ENCODE data around the gene BBX. TPM values are rescaled to one million over a fixed set of nuclear protein-coding genes. Genes with fewer than 3 reads are reported as not detected.

BBX gene
- 156 TPM for total RNA-seq (ENCODE audit: insufficient read depth, low replicate concordance)

DNA sequence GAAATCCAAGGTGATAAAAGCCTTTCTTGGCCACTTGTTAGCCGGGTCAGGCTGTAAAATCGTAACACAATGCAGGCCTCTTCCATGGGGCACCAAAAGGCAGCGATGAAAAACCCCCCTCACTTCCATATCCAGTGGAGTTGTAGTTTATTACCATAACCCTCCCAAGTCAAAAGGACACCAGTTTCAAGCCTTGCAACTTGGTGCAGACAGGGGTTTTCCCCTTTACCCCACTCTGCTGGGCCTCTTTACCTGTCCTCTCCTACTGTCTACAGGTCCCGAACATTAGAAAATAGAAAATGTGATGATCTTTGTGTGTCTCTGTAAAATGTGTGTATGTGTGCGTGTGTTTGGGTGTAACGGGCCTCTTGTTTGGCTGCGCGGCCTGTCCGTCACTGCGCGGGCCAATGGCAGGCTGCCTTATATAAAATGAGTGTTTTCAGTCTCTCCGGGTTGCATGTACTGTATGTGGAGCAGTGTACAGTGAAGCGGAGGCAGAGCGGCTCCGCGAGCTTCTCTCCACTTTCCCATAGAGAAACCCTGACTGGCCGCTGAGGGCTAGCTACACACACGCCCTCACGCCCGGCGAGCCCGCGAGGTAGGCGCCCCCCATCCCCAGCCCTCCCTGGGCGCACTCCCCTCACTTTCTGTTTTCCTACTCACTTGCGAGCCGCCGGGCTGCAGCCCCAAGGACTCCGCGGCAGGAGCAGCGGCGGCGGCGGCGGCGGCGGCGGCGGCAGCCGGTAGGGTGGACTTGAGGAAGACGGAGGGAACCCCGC lies at the start of gene BBX:
TSS of gene BBX (plus strand) at position 453 of the 779 bp plus-strand sequence. CDS start 187,499 bp downstream, outside the sequence.
- DNase-seq (ENCODE audit: low spot score) = peak; percentile 97

DNA sequence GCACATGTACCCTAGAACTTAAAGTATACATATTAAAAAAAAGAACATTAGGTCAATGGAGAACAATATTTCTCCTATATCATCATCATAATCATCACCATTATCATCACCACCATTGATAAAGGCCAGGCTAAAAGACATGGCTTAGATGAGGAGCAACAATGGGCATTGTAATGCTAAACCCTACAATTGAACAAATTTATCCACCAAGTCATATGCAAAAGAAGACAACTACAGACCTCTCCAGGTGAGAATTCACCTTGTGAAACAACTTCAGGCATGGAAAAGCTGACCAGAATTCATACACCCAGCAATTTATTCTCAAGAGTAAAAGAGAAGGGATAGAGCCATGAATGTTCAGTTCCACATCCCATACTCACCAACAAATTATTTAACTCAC lies 46.3 kb upstream of the BBX start:
- DNase-seq (ENCODE audit: low spot score) = no peak

DNA sequence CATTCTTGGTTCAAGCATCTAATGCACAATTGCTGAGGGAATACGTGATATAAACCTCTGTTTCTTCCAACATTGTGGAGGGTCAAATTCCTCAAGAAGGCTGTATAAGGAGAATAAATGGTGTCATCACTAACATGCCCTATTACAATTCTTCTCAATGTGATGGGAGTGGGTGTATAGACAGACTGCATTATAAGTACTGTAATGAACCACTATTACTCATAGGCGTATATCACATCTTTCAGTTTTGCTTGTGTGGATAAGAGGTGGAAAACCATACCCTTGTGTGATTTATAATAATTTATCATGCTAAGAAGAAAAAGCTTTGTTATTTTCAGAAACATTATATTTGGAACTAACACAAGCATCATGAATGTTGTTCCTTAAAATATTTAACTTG lies 35.3 kb upstream of the BBX start:
- no peak for DNase-seq (ENCODE audit: low spot score)

DNA sequence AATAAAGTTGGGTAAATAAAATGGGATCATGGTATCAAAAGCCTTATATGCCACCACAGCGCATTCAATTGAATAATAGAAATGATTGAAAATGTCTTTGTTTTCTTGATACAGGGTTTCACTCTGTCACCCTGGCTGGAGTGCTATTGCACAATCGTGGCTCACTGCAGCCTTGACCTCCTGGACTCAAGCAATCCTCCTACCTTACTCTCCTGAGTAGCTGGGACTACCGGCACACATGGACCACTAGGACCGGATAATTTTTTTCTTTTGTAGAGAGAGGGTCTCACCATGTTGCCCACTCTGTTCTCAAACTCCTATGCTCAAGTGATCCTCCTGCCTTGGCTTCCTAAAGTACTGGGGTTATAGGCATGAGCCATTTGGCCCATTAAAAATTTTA lies 33.8 kb upstream of the BBX start:
- no peak for DNase-seq (ENCODE audit: low spot score)

DNA sequence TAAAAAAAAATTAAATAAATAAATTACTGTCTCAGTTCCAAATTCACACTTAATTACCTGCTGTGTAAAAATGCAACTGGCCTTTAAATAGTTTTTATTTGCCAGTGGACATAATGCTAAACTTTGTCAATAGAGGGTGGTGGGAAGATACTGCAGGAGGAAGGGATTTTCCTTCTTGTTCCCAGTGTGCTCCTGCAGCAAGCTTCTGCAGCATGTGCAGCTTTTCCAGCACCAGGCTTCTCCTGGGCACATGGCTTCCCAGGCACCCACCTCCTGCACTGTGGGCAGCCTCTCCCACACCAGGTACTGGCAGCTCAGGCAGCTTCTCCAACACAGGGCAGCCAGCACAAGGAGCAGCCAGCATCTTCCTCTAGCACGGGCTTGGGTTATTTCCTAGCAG lies 29.6 kb upstream of the BBX start:
- DNase-seq (ENCODE audit: low spot score) = no peak

DNA sequence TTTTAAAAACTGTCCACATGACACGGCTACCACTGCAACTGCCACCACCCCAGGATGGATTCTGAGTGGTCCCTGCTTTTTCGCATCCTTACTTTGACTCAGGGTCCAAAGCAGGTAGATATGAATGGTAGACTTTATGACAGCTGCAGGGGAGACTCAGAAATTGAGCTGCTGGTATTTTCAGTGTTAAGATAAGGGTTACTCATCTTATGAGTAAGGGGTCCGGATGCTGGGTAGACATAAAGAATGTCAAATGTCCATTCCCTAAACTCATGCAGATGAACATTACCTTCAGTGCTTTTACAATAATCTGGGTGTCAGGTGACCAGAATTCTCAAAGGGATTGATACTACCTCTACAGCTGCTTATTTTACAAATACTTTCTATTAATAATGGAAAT lies 25.9 kb upstream of the BBX start:
- DNase-seq (ENCODE audit: low spot score) = no peak

DNA sequence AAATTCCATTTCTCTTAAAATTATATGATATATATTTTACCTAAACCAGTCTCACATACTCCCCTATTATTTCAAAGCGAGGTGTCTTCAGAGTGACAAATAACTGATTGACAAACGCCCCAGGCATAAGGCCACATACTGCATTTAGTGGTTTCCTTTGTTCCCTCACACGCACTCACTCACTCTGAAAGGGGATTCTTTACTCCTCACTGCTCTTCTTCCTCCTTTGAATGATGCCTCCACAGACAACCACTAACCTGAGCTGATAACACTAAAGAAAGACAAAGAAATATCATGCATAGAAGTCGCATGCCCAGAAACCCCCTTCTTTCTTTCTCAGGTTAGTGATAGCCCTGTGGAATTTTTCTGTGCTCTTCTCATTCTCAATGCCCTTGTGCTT lies 24.1 kb upstream of the BBX start:
- no peak for DNase-seq (ENCODE audit: low spot score)

DNA sequence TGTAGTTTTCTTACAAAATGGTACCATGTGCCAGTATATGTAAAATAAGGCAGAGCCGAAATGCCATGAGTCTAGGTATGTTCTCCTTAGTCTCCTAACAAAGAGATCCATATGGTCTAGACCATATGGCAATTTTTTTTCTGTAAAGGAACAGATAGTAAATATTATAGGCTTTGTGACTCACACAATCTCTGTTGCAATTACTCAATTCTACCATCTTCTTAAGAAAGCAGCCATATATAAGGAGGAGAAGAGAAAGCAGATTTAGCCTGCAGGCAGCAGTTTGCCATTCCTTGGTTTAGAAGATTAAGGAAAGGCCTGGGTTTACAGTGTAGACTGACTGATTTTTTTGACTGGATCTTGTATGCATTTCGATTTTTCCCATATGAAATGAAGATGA lies 16.3 kb upstream of the BBX start:
- no peak for DNase-seq (ENCODE audit: low spot score)

DNA sequence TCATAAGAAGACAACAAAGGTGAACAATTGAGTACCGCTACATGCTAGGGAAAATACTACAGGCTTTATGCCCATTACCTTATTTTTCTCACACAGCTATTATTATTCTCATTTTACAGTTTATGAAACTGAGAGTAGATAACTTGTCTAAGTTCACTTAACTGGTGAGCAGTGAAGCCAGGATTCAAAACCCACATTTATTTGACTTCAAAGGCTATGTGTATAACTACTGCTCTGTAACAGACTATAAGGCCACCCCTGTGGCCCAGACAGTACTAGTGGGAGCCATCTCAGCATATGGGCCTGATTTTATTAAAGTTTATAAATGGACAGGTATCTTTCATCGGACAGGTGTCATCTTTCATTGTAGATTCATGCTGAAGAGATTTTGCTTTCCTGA lies 14.4 kb upstream of the BBX start:
- DNase-seq (ENCODE audit: low spot score) = no peak

DNA sequence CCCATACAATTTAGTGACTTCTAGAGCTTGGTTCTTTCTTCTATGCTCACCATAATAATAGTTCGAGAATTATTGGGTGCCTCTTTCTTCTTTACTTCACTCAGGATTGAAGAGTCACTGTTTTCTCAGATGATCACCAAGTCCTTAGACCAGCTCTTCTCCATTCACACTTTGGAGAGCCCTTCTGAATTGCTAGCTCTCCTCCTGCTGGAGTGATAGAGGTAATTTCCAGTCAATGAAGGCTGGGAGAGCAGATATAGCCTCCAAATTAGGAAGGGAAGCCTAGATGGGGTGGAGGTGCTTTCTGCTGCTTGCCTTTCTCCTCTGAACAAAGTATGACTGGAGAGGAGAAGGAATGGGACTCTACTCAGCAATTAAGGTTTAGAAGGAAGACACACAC lies 10.7 kb upstream of the BBX start:
- DNase-seq (ENCODE audit: low spot score) = no peak

DNA sequence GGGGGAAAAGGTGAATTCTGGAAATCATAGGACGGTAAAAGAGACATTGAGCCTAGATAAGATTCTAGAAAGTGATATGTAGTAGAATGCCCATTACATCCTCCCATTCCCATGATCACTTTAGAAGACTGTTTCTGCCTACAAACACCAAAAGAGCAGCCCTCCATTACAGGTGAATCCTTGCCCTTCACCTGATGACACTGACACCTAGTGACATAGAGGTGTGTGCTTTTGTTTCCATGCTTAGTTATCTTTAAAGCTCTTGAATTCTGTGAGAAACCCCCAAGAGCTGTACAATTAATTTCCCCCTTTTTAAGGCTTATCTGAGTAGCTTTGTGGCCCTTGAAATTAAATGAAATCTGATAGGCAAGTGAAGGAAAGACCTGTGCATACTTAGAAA lies 8.3 kb upstream of the BBX start:
- DNase-seq (ENCODE audit: low spot score) = no peak

DNA sequence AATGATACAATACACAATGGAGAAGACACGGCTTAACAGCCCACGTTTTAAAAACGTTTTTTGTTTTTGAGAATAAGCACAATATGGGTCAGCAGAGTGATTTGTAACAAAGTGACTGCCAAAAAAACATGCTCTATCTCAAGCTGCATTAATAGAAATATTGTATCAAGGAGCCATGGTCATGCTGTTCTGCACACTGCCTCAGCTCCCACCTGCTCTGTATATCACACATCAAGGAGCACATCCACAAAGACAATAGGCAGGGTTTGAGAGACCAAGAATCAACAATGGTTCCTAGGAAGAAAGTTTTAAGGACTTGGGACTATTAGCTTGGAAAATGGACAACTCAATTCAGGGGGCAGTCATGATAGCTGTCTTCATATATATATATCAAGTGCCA lies 6.3 kb upstream of the BBX start:
- DNase-seq (ENCODE audit: low spot score) = no peak

DNA sequence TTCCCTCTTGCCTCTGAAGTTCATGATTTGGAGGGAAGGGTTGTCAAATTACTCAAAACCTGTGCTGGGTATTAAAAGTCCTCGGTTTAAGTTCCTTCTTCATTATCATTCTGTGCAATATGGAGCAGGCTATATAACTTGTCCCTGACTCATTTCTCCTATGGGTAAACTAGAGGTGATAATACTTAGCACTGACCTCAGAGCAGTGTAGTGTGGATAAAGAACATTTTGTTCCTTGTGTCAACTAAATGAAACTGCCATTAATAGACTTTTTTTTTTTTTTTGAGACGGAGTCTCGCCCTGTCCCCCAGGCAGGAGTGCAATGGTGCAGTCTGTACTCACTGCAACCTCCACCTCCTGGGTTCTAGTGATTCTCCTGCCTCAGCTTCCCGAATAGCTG lies 2.2 kb upstream of the BBX start:
- no peak for DNase-seq (ENCODE audit: low spot score)

DNA sequence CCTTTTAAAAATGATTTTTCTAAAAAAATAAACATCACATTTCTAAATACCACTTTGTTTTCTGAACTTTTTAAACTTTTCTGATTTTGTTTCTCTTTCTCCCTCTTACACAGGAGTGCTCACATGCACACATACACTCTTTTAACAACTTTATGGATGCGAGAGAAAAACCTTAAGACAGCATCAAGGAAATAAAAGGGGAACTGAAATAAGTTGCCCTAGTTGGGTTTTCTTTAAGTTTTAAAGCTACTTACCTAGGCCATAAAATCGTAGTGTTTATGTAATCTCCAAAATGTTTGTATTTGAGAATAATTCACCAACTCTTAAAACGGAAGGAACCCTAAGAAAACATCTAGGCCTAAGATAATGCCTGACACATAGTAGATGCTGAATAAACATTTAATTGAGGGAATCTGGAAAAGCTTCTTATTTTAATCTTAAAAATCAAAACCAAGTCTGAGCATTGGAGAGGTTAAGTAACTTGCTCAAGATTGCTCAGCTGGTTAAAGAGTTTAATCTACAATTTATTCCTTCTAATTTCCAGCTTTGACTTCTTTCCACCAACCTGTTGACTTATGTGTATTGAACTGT lies 1.2 kb upstream of the BBX start:
- no peak for DNase-seq (ENCODE audit: low spot score)

DNA sequence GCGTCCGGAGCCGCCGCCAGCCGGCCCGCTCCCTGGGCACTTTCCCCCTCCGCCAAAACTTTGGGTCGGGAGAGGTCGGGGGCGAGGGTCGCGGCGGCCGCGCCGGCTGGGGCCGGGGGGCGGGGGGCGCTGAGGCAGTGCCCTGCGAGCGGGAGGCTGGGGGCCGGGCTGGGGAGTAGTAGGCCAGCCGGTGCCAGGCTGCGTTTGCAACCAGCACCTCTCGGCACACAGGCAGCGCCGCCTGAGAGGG lies 452 bp downstream of the BBX start:
- DNase-seq (ENCODE audit: low spot score) = no peak

DNA sequence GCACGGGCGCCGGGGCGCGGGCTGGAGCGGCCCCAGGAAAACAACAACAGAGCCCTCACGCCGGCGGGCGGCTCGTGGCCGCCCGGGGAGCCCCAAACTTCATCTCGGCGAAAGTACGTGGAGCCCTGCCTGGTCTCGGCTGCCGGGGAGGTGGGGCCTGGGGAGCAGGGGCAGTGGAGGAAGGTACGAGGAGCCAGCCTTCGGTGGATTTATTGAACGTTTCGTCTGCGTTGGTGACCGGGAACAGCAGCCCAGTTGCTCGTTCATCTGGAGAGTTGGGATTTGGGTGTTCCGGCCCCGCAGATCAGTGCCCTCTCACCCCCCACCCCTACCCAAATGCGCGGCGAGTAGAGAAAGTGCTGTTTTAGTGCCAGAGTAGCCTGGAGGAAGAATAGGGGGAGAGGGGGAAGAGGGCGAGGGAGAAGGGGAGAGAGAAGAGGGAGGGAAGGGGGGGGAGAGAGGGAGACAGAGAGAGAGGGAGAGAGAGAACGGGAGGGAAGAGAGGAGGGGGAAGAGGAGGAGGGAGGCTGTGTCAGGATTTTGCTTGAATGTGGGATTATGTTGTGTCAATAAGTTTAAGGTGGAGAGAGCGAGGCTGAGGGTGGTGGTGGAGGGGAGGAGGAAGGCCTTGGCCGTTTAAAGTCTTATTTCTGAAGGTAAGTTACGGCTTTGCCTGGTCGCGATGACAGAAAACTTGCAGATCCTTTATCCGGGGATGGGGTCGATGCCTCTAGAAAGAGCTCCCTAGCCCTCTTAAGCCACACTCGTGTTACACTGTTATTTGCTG lies 970 bp downstream of the BBX start:
- DNase-seq (ENCODE audit: low spot score) = peak; percentile 71

DNA sequence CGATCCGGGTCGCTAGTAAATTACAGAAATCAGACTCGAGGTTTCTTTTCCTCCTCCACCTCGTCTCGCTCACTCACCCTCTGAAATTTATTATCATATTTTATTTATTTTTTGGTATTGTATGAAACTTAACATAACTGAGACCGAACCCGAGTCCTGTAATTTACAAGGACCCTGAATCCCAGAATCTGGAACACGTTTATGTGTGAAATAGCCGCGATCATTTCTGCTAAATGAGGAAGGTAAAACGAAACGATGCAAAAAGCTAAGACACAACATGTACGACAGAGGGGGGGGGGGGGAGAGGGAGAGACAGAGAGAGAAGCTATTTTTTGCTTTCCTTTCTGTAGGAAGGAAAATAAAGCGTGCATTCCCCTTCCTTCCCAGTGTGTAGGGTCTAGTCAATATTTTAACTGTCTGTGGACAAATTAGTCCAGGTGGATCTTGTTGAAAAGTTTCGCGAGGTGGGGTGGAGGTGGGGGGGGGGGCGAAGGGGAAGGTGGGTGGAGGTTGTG lies 1.6 kb downstream of the BBX start:
- peak; percentile 54 for DNase-seq (ENCODE audit: low spot score)

DNA sequence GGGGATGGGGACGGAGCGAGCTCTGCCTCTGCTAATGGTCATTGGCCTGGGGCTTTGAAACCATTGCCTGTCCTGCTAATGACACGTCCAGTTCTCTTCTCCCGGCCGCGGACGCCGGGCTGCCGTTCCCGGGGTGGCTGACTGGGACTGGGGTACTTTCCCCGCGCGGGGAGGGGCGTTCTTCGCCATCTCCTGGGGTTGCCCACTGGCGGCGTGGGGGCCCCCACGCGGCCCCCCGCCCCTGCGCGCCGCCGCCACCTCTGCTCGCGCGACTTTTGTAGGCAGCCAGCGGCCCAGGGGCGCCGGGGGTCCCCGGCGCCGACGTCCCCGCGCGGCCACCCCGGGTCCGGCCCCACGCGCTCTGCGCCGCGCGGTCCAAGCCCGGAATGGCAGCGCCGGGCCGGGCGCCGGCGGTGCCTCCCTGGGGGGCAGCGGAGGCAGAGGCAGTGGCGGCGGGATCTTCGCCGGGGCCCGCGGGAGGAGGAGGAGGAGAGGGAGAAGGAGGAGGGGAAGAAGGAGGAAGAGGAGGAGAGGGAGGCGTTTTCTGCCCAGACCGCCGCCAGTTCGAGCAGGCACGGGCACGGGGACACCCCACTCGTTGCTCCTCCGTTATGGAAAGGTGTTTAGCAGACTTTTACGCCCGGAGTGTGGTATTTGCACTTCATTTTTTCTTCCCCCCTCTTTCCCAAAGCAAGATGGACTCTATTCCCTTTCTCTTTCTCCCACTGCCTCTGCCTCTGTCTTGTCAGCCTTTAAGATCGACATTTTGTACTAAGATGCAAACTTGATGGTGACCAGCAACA lies 2.3 kb downstream of the BBX start:
- DNase-seq (ENCODE audit: low spot score) = peak; percentile 66

DNA sequence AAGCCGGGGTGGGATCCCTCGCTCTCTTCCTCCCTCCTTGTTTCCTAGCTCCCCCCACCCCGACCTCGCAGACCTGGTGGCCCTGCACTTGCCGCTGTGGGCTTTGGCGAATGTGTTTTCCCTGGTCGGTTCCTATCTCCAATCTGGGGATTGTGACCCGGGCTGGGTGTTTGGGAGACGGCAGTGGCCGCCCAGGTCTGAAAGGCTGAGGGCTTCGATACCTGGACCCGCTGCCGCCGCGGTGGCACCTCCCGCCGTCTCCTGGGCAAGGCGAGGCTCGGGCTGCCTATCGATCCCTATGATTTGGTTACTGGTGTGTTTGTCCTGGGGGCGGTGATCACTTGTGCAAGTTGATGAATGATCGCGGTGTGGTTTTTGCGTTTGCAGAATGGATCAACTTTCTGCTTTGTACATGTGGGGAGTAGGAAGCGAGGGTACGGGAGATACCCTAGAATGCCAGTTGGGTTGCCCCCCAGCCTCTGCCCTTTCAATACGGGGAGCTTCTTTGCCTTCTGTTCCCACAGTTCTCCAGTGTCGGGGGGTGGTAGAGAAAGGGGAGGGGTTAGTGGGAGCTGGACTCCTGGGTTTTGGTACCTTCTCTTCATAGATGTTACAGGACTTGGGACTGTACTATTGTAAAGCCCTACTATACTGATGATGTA lies 3.0 kb downstream of the BBX start:
- peak; percentile 1 for DNase-seq (ENCODE audit: low spot score)

DNA sequence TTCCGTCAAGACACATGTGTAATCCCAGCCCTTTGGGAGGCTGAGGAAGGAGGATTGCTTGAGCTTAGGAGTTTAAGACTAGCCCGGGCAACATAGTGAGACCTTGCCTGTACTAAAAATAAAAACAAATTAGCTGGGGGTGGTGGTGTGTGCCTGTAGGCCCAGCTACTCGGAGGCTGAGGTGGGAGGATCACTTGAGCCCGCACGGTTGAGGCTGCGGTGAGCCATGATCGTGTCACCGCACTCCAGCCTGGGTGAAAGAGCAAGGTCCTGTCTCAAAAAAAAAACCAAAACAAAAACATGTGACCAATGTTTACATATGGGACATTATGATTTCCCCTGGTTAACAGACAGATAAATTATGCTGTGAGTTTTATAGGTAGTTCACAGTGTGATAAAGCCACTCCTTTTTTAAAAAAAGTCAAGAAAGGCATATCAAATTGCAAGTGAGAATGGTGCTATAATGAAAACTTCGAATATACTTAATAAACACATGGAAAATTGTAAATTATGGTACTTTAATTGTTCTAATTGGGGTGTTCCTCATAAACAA lies 9.2 kb downstream of the BBX start:
- no peak for DNase-seq (ENCODE audit: low spot score)

DNA sequence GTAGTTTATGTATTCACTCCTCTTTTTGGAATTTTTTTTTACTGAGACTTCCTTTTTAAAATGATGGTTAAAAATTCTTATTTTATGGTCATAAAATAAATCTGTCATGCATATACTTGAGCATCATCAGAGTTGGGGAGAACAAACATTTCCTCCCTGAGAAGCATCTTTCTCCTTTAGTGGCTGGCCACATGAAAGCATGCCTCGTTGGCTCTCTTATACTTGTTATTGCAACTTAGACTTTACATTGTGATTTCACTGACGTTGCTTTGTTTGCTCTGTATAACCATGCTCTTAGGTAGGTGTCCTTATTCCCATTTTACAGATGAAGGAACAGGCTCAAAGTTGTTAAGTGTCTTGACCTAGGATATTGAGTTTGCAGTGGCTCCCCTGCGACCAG lies 18.1 kb downstream of the BBX start:
- DNase-seq (ENCODE audit: low spot score) = no peak

All from umbilical cord (tissue), 2 donors.